ENCODE measurements around the gene ACAA1.

DNA sequence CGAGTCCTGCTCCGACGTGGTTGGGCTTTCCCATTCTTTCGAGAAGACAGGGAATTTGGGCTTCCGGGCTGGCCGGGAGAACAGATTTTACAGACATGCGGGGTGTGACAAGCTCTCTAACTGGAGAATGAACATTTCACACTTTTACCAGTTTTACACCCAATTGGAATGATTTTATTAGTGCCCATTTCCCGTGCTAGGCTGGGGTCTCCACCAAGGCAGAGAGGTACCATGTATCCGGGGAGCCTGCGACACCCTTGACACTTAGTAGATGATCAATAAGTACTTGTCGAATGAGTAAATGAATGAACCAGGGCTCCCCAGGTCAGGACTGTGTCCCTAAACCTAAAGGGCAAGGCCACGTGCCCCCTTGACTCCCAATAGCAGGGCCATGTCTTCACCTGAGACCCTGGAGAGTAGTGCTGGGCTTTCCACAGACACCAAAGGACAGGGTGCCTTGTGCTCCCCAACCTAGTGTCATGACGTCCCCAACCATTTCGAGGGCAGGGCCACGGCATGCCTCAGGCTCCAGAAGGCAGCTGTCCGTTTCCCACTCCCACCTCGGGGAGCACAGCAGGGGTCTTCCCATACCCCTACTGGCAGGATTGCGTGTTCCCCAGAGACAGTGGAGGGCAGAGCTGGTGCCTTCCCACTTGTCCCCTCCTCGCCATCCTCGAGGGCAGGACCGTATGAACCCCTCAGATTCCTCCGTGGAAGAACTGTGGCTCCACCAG is 855 bp upstream of the ACAA1 start:
- TF ChIP-seq, protein P1, sequence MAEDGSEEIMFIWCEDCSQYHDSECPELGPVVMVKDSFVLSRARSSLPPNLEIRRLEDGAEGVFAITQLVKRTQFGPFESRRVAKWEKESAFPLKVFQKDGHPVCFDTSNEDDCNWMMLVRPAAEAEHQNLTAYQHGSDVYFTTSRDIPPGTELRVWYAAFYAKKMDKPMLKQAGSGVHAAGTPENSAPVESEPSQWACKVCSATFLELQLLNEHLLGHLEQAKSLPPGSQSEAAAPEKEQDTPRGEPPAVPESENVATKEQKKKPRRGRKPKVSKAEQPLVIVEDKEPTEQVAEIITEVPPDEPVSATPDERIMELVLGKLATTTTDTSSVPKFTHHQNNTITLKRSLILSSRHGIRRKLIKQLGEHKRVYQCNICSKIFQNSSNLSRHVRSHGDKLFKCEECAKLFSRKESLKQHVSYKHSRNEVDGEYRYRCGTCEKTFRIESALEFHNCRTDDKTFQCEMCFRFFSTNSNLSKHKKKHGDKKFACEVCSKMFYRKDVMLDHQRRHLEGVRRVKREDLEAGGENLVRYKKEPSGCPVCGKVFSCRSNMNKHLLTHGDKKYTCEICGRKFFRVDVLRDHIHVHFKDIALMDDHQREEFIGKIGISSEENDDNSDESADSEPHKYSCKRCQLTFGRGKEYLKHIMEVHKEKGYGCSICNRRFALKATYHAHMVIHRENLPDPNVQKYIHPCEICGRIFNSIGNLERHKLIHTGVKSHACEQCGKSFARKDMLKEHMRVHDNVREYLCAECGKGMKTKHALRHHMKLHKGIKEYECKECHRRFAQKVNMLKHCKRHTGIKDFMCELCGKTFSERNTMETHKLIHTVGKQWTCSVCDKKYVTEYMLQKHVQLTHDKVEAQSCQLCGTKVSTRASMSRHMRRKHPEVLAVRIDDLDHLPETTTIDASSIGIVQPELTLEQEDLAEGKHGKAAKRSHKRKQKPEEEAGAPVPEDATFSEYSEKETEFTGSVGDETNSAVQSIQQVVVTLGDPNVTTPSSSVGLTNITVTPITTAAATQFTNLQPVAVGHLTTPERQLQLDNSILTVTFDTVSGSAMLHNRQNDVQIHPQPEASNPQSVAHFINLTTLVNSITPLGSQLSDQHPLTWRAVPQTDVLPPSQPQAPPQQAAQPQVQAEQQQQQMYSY (CRISPR knock-in tag; IDR thresholded peaks at IDR 0.05): no peak
- TF ChIP-seq, protein P2, sequence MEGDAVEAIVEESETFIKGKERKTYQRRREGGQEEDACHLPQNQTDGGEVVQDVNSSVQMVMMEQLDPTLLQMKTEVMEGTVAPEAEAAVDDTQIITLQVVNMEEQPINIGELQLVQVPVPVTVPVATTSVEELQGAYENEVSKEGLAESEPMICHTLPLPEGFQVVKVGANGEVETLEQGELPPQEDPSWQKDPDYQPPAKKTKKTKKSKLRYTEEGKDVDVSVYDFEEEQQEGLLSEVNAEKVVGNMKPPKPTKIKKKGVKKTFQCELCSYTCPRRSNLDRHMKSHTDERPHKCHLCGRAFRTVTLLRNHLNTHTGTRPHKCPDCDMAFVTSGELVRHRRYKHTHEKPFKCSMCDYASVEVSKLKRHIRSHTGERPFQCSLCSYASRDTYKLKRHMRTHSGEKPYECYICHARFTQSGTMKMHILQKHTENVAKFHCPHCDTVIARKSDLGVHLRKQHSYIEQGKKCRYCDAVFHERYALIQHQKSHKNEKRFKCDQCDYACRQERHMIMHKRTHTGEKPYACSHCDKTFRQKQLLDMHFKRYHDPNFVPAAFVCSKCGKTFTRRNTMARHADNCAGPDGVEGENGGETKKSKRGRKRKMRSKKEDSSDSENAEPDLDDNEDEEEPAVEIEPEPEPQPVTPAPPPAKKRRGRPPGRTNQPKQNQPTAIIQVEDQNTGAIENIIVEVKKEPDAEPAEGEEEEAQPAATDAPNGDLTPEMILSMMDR (IDR thresholded peaks at IDR 0.05 in 2 of 3, conservative IDR thresholded peaks at IDR 0.05 in 1 of 3; ENCODE audit: control insufficient read depth in 2 of 3, extremely low read depth in 1 of 3, insufficient read depth in 1 of 3, low read depth in 3 of 3, low read length in 3 of 3): no peak
- TF ChIP-seq, protein P3, sequence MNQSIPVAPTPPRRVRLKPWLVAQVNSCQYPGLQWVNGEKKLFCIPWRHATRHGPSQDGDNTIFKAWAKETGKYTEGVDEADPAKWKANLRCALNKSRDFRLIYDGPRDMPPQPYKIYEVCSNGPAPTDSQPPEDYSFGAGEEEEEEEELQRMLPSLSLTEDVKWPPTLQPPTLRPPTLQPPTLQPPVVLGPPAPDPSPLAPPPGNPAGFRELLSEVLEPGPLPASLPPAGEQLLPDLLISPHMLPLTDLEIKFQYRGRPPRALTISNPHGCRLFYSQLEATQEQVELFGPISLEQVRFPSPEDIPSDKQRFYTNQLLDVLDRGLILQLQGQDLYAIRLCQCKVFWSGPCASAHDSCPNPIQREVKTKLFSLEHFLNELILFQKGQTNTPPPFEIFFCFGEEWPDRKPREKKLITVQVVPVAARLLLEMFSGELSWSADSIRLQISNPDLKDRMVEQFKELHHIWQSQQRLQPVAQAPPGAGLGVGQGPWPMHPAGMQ (IDR thresholded peaks at IDR 0.05; ENCODE audit: borderline replicate concordance): no peak
- TF ChIP-seq EP300 (IDR thresholded peaks at IDR 0.05; ENCODE audit: borderline replicate concordance in 1 of 2, control insufficient read depth in 1 of 2, low read depth in 2 of 2, low read length in 2 of 2) (no peak), POLR2A (IDR thresholded peaks at IDR 0.05; ENCODE audit: low read depth, low read length) (no peak; the same call in 1 of the 2 replicates), ZNF274 (IDR thresholded peaks at IDR 0.05; ENCODE audit: insufficient read depth, insufficient read length) (no peak), SUZ12 (IDR thresholded peaks at IDR 0.05; ENCODE audit: unreplicated experiment) (no peak), NFYA (IDR thresholded peaks at IDR 0.05; ENCODE audit: borderline replicate concordance, low read depth, low read length) (no peak), TARDBP (IDR thresholded peaks at IDR 0.05; ENCODE audit: borderline replicate concordance) (no peak), ESRRA (IDR thresholded peaks at IDR 0.05; ENCODE audit: low read length) (no peak), POLR2AphosphoS5 (IDR thresholded peaks at IDR 0.05; ENCODE audit: low read length) (peak; percentile 33; the same call in 1 of the 2 replicates)
- TF ChIP-seq, protein P4, sequence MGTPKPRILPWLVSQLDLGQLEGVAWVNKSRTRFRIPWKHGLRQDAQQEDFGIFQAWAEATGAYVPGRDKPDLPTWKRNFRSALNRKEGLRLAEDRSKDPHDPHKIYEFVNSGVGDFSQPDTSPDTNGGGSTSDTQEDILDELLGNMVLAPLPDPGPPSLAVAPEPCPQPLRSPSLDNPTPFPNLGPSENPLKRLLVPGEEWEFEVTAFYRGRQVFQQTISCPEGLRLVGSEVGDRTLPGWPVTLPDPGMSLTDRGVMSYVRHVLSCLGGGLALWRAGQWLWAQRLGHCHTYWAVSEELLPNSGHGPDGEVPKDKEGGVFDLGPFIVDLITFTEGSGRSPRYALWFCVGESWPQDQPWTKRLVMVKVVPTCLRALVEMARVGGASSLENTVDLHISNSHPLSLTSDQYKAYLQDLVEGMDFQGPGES (IDR thresholded peaks at IDR 0.05): no peak

Data from GM12878 (cell line).